Suprapubic skin (tissue), 3 donors: ENCODE measurements around the gene SGCD.

Experiments used
- CTCF ChIP-seq, 2 donors: fragments of 200-600 bp in 1 of 2; fragments of 450-650 bp in 1 of 2; sonication (generic) in 1 of 2; IDR thresholded peaks; one replicate each; pipeline ENCODE4 v1.5.1; 2016 to 2019; ENCODE audit warnings: antibody characterized with exemption in 2 of 2, mild to moderate bottlenecking in 1 of 2, moderate library complexity in 1 of 2
- EP300 ChIP-seq: sonication (generic); formaldehyde crosslinking; IDR thresholded peaks from one replicate; pipeline ENCODE4 v1.6.1; 2017; ENCODE audit warnings: antibody characterized with exemption
- POLR2A ChIP-seq, 2 donors: fragments of 450-650 bp; IDR thresholded peaks; one replicate each; pipeline ENCODE4 v1.6.1; 2017; ENCODE audit warnings: antibody characterized with exemption in 2 of 2, mild to moderate bottlenecking in 2 of 2, moderate library complexity in 2 of 2

- TF ChIP-seq CTCF (IDR thresholded peaks at IDR 0.05) (no peak), POLR2A (IDR thresholded peaks at IDR 0.05) (no peak), EP300 (no peak)
Measured at GRCh38 chr5:156312897-156313694, 13.9 kb upstream of the SGCD start.
